HepG2 (cell line): ENCODE measurements around the gene RBM12. TPM values are rescaled to one million over a fixed set of nuclear protein-coding genes. Genes with fewer than 3 reads are reported as not detected.

ENCODE experiments used
- ATF3 ChIP-seq: sonication (generic); formaldehyde crosslinking; IDR thresholded peaks from 2 replicates; pipeline ENCODE4 v1.4.0; 2020; ENCODE audit warnings: missing genetic modification reagents
- CHD2 ChIP-seq: IDR thresholded peaks from 2 replicates; pipeline ENCODE4 v1.6.1; 2011; ENCODE audit warnings: low read depth, low read length, improper control_type of control experiment
- HDAC6 ChIP-seq: fragments of 200-600 bp; sonication (generic); IDR thresholded peaks from 2 replicates; pipeline ENCODE4 v1.7.0; 2017; ENCODE audit warnings: mild to moderate bottlenecking, antibody characterized with exemption, low read length, low read depth
- JDP2 ChIP-seq: sonication (generic); formaldehyde crosslinking; IDR thresholded peaks from 2 replicates; pipeline ENCODE4 v1.8.1; 2022; ENCODE audit warnings: missing genetic modification reagents, borderline replicate concordance
- KDM5B ChIP-seq: sonication (generic); formaldehyde crosslinking; IDR thresholded peaks from 2 replicates; pipeline ENCODE4 v1.4.0; 2020; ENCODE audit warnings: missing genetic modification reagents, mild to moderate bottlenecking, borderline replicate concordance
- MAFF ChIP-seq: IDR thresholded peaks from 2 replicates; pipeline ENCODE4 v1.6.1; 2011; ENCODE audit warnings: low read depth, low read length, improper control_type of control experiment
- NCOR1 ChIP-seq: fragments of 200-600 bp; sonication (generic); IDR thresholded peaks from 2 replicates; pipeline ENCODE4 v1.7.0; 2017; ENCODE audit warnings: antibody characterized with exemption, low read length, borderline replicate concordance
- NR2C2 ChIP-seq: sonication (generic); formaldehyde crosslinking; IDR thresholded peaks from 2 replicates; pipeline ENCODE4 v1.4.0; 2020; ENCODE audit warnings: missing genetic modification reagents, mild to moderate bottlenecking, moderate library complexity, borderline replicate concordance
- ONECUT2 ChIP-seq: sonication (generic); formaldehyde crosslinking; IDR thresholded peaks from 2 replicates; pipeline ENCODE4 v1.4.0; 2020; ENCODE audit warnings: missing genetic modification reagents
- RBM22 ChIP-seq: fragments of 200-400 bp; formaldehyde crosslinking; optimal IDR thresholded peaks from 2 replicates; pipeline ENCODE3; 2017; ENCODE audit warnings: mild to moderate bottlenecking, low read length, moderate library complexity
- RFX5 ChIP-seq: IDR thresholded peaks from 2 replicates; pipeline ENCODE4 v1.6.1; 2011; ENCODE audit warnings: low read depth, low read length, improper control_type of control experiment
- SALL1 ChIP-seq: sonication (generic); formaldehyde crosslinking; IDR thresholded peaks from 2 replicates; pipeline ENCODE4 v1.8.0; 2022; ENCODE audit warnings: mild to moderate bottlenecking, missing genetic modification reagents
- TCF12 ChIP-seq, 2 experiments: fragments of 450-650 bp in 1 of 2; sonication (generic) in 1 of 2; formaldehyde crosslinking in 1 of 2; IDR thresholded peaks; 2 replicates each; pipeline versions ENCODE4 v1.6.1 to v1.8.0; 2017 to 2022; ENCODE audit warnings: antibody characterized with exemption in 1 of 2, mild to moderate bottlenecking in 1 of 2, missing genetic modification reagents in 1 of 2, moderate library complexity in 1 of 2
- THAP9 ChIP-seq: sonication (generic); formaldehyde crosslinking; IDR thresholded peaks from 2 replicates; pipeline ENCODE4; 2020; ENCODE audit warnings: missing genetic modification reagents, mild to moderate bottlenecking, borderline replicate concordance
- UBTF ChIP-seq: sonication (generic); formaldehyde crosslinking; IDR thresholded peaks from 2 replicates; pipeline ENCODE4 v1.4.0; 2020; ENCODE audit warnings: mild to moderate bottlenecking, missing genetic modification reagents
- USF2 ChIP-seq, 2 experiments: sonication (generic) in 1 of 2; formaldehyde crosslinking in 1 of 2; IDR thresholded peaks; 2 replicates each; pipeline versions ENCODE4 v1.5.1 to v1.6.1; 2011 to 2020; ENCODE audit warnings: borderline replicate concordance in 1 of 2, low read depth in 1 of 2, low read length in 1 of 2, mild to moderate bottlenecking in 1 of 2, missing genetic modification reagents in 1 of 2, moderate library complexity in 1 of 2
- ZIK1 ChIP-seq: sonication (generic); formaldehyde crosslinking; IDR thresholded peaks from 2 replicates; pipeline ENCODE4 v1.5.0; 2020; ENCODE audit warnings: mild to moderate bottlenecking, low read depth, missing genetic modification reagents, borderline replicate concordance
- polyA plus RNA-seq, 8 experiments: library from polyadenylated mRNA; depleted of rRNA in 3 of 8; stranded (reverse) in 7 of 8; unstranded in 1 of 8; fragments of >200 nt; fragmentation: Illumina TruSeq in 4 of 8; extraction: Trizol in 4 of 8; gene quantifications; 2 replicates each; pipeline versions ENCODE4 v1.2.1 to v1.2.3, GENCODE V29; 2011 to 2016; ENCODE audit warnings: low read depth in 4 of 8, missing spikeins in 1 of 8, mixed read lengths in 1 of 8; ENCODE audit not compliant: insufficient read depth in 1 of 8
- total RNA-seq, 5 experiments: library from RNA; depleted of rRNA; stranded (reverse); fragments of >200 nt; fragmentation: Illumina TruSeq; extraction: Trizol; gene quantifications; 2 replicates each; pipeline ENCODE4 v1.2.3, GENCODE V29; 2016; ENCODE audit warnings: low read depth in 1 of 5

RBM12 gene
- total and polyA plus RNA-seq, 2 of the 13 experiments (the other 11 are each of a cell fraction or from before 2014, with no cell fraction given), result 97.9 to 104 TPM

- TF ChIP-seq UBTF (CRISPR knock-in tag) (peak; percentile 100), THAP9 (CRISPR knock-in tag) (peak; percentile 98), NR2C2 (peak; percentile 100), ONECUT2 (CRISPR knock-in tag) (peak; percentile 45; the same call in 1 of the 2 replicates), JDP2 (CRISPR knock-in tag) (peak; percentile 61; the same call in 1 of the 2 replicates), ATF3 (peak; percentile 60), RFX5 (0 out of 2 replicates have a peak, but pooled peaks have one; percentile 48), MAFF (no peak), CHD2 (peak; percentile 68), SALL1 (CRISPR knock-in tag) (peak; percentile 98), ZIK1 (CRISPR knock-in tag) (peak; percentile 97; the same call in 1 of the 2 replicates), HDAC6 (peak; percentile 89; the same call in 1 of the 2 replicates), TCF12 (IDR thresholded peaks at IDR 0.05) (no peak), TCF12 (CRISPR knock-in tag; IDR thresholded peaks at IDR 0.05) (peak; percentile 86), USF2 (IDR thresholded peaks at IDR 0.05; ENCODE audit: low read depth, low read length) (no peak), USF2 (CRISPR knock-in tag; IDR thresholded peaks at IDR 0.05; ENCODE audit: borderline replicate concordance) (no peak; the same call in 1 of the 2 replicates), RBM22 (peak; percentile 86), KDM5B (CRISPR knock-in tag) (peak; percentile 100), NCOR1 (peak; percentile 9; the same call in 1 of the 2 replicates)
Measured at GRCh38 chr20:35699127-35699956, 34.6 kb upstream of the RBM12 start, which contains the start of the genes NFS1 and ROMO1 (continued).
